ENCODE results near the gene LOXHD1.

The LOXHD1 gene

DNA sequence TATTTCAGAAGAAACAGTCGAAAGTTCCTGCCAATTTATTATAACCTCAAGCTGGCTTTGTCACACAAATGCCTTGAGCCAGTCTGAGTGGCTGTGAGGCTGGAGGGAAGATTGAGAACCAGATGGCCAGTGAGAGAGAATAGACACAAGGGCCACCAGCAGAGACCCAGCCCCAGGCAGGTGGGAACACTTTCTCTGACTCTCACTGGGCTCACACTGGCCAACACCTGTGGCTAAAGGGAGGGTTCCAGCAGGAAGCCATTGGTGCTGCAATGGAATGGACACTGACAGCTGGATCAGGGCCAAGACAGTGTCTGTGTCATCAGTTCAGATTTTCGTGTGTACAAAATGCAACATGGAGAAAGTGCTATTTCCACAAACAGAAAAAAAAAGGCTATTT is 29.9 kb downstream of the LOXHD1 start:
- no peak for DNase-seq (ENCODE audit: low spot score)

- no peak for DNase-seq (ENCODE audit: low spot score)
Observed at GRCh38 chr18:46625069-46625468, 32.0 kb downstream of the LOXHD1 start.

- no peak for DNase-seq (ENCODE audit: low spot score)
Observed at GRCh38 chr18:46624127-46624526, 32.9 kb downstream of the LOXHD1 start.

DNA sequence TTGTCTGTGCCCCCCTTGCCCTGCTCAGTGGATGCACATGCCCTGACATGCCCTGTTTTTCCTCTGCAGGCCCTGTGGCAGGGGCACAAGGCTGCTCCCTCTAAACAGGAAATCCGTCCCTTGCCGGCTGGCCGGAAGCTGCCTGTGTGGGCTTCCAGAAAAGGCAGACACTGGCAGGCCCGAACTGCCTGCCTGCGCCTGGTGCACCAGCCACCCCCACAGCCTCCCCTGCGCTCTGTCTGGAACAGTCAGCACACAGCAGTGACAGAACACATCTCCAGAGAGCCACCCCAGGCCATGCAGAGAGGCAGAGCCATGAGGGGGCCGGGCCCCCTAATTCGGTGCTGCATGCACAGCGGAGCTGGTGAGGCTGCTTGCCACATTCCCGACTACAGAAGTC is 33.5 kb downstream of the LOXHD1 start:
- peak; percentile 26 for DNase-seq (ENCODE audit: low spot score)

- no peak for DNase-seq (ENCODE audit: low spot score)
Observed at GRCh38 chr18:46622999-46623398, 34.0 kb downstream of the LOXHD1 start.

- no peak for DNase-seq (ENCODE audit: low spot score)
Observed at GRCh38 chr18:46622451-46622850, 34.6 kb downstream of the LOXHD1 start.

GRCh38 chr18:46621871-46622270 is 35.1 kb downstream of the LOXHD1 start:
- DNase-seq (ENCODE audit: low spot score): no peak

DNA sequence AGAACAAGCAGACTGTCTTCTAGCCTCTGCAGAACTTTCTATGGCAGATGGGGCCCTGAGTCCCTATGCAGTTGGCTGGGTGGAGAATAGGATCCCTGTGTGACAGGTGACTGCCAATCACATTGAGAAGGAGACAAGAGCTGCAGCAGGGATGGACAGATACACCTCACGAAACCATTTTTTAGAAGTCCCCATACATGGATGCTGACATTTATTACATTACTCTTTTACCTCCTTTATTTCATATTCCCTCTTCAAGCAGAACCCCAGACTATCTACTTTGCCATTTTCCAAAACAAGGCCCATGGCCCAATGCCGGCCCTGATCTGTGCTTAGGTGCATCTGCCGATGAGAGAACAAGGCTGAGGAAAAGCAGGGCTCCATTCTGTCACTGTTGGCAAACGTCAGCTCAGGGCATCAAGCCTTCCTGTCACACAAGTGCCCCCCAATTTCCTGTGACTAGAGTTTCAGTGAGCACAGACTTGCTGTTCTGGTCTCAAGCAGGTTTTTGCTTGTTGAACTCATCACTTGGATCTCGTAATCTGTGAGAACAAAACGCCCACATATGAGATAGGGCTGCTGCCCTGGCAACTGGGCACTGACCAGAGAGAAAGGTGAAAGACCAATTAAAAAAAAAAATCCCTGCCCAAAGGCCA is 35.8 kb downstream of the LOXHD1 start:
- no peak for DNase-seq (ENCODE audit: low spot score)

DNA sequence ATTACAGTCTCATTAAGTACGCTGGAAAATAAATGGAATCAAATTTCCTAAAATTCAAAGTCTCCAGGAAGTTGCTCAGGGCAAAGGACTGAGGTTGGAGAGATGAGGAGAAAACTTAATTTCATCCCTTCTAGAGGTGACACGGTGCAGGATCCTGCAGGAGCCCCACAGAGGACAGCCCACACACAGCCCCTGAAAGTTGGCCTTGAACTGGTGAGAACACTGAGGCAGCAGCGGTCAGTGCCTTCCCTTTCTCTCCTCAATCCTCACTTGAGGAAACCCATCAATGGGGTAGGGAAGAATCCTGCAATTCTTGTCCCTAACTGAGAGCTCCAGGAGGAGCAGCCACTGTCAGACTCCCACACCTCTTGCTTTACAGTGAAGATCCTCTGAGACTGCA is 37.5 kb downstream of the LOXHD1 start:
- DNase-seq (ENCODE audit: low spot score): no peak

GRCh38 chr18:46615720-46616119 is 41.3 kb downstream of the LOXHD1 start:
- DNase-seq (ENCODE audit: low spot score): no peak

GRCh38 chr18:46609048-46609447 is 48.0 kb downstream of the LOXHD1 start:
- no peak for DNase-seq (ENCODE audit: low spot score)

DNA sequence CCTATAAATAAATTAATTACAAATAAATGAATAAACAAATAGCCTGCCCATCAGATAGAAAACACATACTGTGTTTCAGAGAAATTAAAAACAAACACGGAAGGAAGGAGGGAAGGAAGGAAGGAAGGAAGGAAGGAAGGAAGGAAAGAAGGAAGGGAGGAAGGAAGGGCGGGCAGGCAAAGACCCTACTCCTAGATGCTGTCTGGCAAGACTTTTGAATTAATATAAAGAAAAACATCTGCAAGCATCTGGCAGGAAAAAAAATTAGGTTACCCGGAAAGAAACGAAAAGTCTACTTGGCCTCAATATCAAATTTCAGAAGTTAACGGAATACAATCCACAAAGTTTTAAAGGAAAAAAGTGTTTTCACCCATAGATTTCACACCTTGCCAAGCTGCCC is 49.1 kb downstream of the LOXHD1 start:
- no peak for DNase-seq (ENCODE audit: low spot score)

DNA sequence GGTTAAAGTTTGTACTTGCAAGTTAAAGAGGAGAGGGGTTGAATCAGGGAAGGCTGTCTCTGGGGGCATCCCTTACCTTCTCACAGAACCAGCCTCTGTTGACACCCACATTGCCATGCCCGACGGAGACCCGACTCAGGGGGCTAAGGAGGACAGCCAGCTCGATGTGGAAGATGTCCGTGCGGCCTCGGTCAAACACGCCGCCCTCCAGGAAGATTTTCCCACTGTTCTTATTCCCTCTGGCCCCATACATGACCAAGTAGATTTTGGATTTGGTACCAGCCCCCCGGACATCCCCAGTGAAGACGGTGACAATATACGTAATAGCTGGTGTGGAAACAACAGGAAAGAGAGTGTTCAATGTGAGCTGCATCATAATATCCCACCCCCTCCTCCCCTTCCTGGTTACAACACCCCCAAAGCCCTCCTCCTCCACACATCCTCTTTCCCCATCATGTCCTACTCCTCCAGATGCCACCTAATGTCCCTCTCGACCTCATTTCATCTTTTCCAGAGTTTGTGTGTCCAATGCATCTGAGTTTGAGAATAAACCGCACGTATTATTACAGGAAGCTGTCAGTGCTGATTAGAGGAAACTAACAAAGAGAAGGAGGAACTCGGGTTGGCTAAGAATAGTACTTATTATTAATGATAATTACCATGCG is 55.7 kb downstream of the LOXHD1 start:
- no peak for DNase-seq (ENCODE audit: low spot score)

- no peak for DNase-seq (ENCODE audit: low spot score)
Observed at GRCh38 chr18:46596119-46596518, 60.9 kb downstream of the LOXHD1 start.

- DNase-seq (ENCODE audit: low spot score): no peak
Observed at GRCh38 chr18:46591783-46592391, 65.1 kb downstream of the LOXHD1 start.

GRCh38 chr18:46590103-46590502 is 66.9 kb downstream of the LOXHD1 start:
- no peak for DNase-seq (ENCODE audit: low spot score)

DNA sequence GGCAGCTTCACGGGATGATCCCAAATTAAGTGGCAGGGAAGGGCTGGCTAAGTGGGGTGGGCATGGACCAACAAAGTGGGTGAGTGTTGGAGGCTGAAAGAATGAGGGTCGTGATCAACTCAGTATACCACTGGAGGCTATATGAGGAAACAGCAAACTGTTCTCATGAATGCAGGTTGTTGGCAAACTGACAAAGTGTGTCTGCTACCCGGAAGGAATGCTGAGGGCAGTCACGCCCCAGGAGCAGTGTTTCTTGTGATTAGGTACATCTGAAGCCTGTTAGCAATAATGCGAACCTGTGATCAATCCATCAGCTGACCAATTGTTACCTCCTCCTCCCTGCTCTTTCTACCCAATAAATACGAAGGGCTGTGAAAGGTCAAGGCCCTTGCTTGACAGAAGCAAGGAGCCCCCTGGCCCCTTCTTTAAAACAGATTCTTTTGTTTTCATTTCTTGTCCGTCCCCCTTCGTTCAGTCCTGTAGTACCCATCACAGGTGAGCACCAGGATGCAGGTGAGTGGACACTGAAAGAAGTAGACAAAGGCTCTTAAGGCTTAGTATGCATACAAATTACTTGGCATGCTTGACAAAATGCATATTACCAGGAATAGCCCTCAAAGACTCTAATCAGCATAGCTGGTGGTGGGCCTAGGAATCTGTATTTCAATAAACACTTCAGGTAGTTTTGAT is 67.9 kb downstream of the LOXHD1 start:
- no peak for DNase-seq (ENCODE audit: low spot score)

DNA sequence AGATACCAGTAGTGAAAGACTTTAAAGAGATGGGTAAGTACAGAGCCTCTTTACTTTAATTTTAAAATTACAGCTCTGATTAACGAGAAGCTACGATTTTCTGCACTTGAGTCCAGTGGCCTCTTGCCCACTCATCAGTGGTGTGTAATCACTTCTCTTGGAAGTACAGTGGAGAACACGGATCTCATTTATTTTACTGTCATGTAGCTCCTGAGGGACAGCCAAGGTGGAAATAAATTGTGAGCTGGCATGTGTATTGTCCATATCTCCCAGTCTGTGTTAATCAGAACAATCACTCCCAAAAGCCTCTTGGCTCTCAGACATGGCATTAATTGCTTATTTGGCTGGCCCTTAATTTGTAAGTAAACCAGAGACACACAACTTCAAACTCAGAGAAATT is 69.4 kb downstream of the LOXHD1 start:
- DNase-seq (ENCODE audit: low spot score): no peak

GRCh38 chr18:46583711-46584110 is 73.3 kb downstream of the LOXHD1 start:
- DNase-seq (ENCODE audit: low spot score): no peak

- no peak for DNase-seq (ENCODE audit: low spot score)
Observed at GRCh38 chr18:46581648-46582047, 75.4 kb downstream of the LOXHD1 start.

DNA sequence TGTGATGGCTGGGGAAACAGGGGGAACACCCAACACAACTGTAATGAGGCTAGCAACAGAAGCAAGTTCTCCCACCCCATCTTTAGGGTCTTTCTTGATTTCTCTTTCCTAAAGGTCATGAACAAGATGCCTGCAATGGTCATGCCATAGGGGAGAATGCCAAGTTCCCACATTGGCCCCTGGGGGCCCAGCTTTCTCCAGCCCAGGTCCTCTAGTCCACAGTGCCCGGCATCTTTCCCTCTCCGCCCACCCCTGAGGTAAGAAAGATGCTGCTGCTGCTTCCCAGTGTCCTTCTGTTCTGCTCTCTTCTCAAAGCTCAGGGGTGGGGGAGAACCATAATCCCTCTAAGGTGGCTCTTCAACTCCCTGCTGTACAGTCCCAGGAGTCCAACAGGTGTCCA is 78.0 kb downstream of the LOXHD1 start:
- no peak for DNase-seq (ENCODE audit: low spot score)

DNA sequence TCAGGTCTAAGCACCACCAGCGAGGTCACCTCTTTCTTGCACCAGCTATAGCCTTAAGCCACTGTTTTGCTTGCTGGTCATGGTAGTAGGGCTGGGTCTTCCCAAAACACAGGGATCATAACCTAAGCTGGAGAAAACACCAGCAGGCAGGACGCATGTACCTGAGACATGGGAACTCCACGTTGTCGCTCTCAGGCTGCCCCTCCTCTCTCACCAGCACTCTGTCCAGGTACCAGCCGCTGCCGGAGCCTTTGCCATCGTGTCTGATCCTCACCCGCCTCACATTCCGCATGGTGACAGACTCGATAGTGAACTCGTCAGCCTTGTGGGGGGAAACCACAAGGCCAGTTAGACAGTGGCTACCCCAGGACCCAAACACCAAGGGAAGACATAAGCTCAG is 79.5 kb downstream of the LOXHD1 start:
- no peak for DNase-seq (ENCODE audit: low spot score)

DNA sequence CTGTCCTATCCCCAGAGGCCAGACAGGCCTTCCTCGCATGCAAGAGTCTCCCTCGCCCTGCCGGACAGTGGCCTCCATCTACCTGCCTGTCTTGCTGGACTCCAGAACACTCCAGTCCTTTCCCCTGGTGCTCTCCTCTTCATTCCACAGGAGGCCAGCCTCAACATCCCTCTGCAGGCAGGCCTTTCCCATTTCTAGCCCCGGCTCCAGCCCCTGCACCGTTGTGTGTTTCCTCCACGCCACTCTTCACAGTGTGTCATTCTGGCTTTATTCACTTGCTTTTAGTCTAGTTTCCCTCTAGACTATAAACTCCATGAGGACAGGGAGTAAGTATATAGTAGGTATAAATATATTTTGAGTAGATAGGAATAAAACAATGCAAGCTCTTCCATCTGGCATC is 81.2 kb downstream of the LOXHD1 start:
- DNase-seq (ENCODE audit: low spot score): no peak
